WTC11 (cell line): ENCODE results near the gene LCN12. TPM values are rescaled to one million over a fixed set of nuclear protein-coding genes. Genes with fewer than 3 reads are reported as not detected.

Experiments used
- ATAC-seq: fragments of 200-7000 bp; cut with Tn5 transposase; 2 replicates; pipeline ENCODE4 v1.10.0; 2021; ENCODE audit warnings: mild to moderate bottlenecking, moderate library complexity
- CTCF ChIA-PET: fragments of 300-600 bp; sonication (Branson Sonifier 250); formaldehyde crosslinking; loops from one replicate; lab custom pipeline; 2021; ENCODE audit warnings: antibody characterized with exemption; lab: Charles Lee
- POLR2A ChIA-PET: fragments of 350-600 bp; sonication (Branson Sonifier 250); formaldehyde crosslinking; loops from one replicate; lab custom pipeline; 2021; ENCODE audit warnings: antibody characterized with exemption; lab: Charles Lee
- DNase-seq: peaks from one replicate; pipeline ENCODE4 v3.0.0; 2021; ENCODE audit warnings: low spot score
- H3K27ac Mint-ChIP-seq: 2 replicates; pipeline ENCODE4 v1.8.0; 2021; ENCODE audit warnings: mixed read lengths
- H3K27me3 Mint-ChIP-seq: 2 replicates; pipeline ENCODE4 v1.8.0; 2021; ENCODE audit warnings: low read depth, mild to moderate bottlenecking, moderate library complexity, mixed read lengths
- H3K36me3 Mint-ChIP-seq: 2 replicates; pipeline ENCODE4 v1.8.0; 2021; ENCODE audit warnings: mixed read lengths
- H3K4me1 Mint-ChIP-seq: 2 replicates; pipeline ENCODE4 v1.8.0; 2022; ENCODE audit warnings: mixed read lengths
- H3K4me3 Mint-ChIP-seq: 2 replicates; pipeline ENCODE4 v1.8.0; 2021; ENCODE audit warnings: mild to moderate bottlenecking, moderate library complexity, mixed read lengths
- H3K9me3 Mint-ChIP-seq: 2 replicates; pipeline ENCODE4 v1.8.0; 2021; ENCODE audit warnings: mixed read lengths
- AFF4 ChIP-seq: sonication (generic); formaldehyde crosslinking; IDR thresholded peaks from 2 replicates; pipeline ENCODE4 v1.8.1; 2023; ENCODE audit warnings: mild to moderate bottlenecking, missing genetic modification reagents, borderline replicate concordance
- ATF2 ChIP-seq: sonication (generic); formaldehyde crosslinking; IDR thresholded peaks from 2 replicates; pipeline ENCODE4 v1.8.1; 2022; ENCODE audit warnings: low read depth, missing genetic modification reagents, borderline replicate concordance
- FOXJ3 ChIP-seq: sonication (generic); formaldehyde crosslinking; IDR thresholded peaks from 2 replicates; pipeline ENCODE4 v1.9.0; 2021; ENCODE audit warnings: missing genetic modification reagents, mild to moderate bottlenecking, borderline replicate concordance
- NFYB ChIP-seq: sonication (generic); formaldehyde crosslinking; conservative IDR thresholded peaks from 2 replicates; pipeline ENCODE4 v1.8.0; 2022; ENCODE audit warnings: low read depth, missing genetic modification reagents
- OVOL2 ChIP-seq: fragments of 250-450 bp; sonication (Bioruptor Pico); IDR thresholded peaks from 2 replicates; pipeline ENCODE4 v1.9.0; 2021; ENCODE audit warnings: mild to moderate bottlenecking, borderline replicate concordance
- SMAD3 ChIP-seq: sonication (generic); formaldehyde crosslinking; IDR thresholded peaks from 2 replicates; pipeline ENCODE4 v1.8.0; 2022; ENCODE audit warnings: missing genetic modification reagents, mild to moderate bottlenecking, borderline replicate concordance
- ZNF219 ChIP-seq: sonication (generic); formaldehyde crosslinking; IDR thresholded peaks from 2 replicates; pipeline ENCODE4 v1.8.0; 2023; ENCODE audit warnings: missing genetic modification reagents, mild to moderate bottlenecking, borderline replicate concordance
- ZNF232 ChIP-seq: sonication (generic); formaldehyde crosslinking; IDR thresholded peaks from 2 replicates; pipeline ENCODE4 v1.8.0; 2022; ENCODE audit warnings: mild to moderate bottlenecking, missing genetic modification reagents
- ZNF532 ChIP-seq: fragments of 250-450 bp; sonication (Bioruptor Pico); IDR thresholded peaks from 2 replicates; pipeline ENCODE4 v1.9.0; 2021; ENCODE audit warnings: mild to moderate bottlenecking, borderline replicate concordance
- total RNA-seq: library from RNA; stranded (reverse); gene quantifications from 3 replicates; pipeline ENCODE4 v1.2.3, GENCODE V29; 2021
- TF ChIP-seq, protein P1 (sequence below): sonication (generic); formaldehyde crosslinking; IDR thresholded peaks from 2 replicates; pipeline ENCODE4 v1.8.1; 2022; ENCODE audit warnings: mild to moderate bottlenecking, moderate library complexity, missing genetic modification reagents

LCN12 gene
- total RNA-seq, 1 experiment from 2014 or later: 1.9 TPM

DNA sequence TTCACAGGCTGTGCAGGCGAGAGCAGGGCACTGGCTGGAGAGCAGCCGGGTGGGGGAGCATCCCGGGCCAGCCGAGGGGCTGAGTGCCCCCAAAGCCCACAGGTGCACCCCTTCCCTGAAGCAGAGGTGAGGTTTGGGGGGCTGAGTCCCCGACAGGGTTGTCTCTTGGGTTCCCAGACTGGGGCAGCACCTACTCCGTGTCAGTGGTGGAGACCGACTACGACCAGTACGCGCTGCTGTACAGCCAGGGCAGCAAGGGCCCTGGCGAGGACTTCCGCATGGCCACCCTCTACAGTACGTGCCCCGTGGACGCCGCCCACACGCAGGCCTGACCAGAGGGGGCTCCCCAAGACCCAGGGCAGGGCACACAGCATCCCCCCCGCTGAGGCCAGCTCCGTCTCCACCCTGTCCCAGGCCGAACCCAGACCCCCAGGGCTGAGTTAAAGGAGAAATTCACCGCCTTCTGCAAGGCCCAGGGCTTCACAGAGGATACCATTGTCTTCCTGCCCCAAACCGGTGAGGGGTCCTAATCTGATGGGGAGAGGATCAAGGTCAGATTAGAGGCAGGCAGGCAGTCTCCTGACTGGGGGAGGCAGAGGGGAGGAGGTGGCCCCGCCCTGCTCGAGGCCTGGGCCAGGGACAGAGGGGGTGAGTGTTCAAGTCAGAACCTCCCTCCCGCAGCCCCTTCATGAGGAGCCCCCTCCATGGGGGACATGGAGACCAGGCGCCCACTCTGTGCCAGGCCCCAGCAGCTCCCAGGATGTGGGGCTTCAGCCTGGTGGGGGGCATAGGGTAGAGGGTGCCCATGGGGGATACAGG is 27.9 kb downstream of the LCN12 start (continued):
- TF ChIP-seq ZNF532 (CRISPR knock-in tag) (no peak), ZNF219 (no peak), ATF2 (CRISPR knock-in tag) (no peak), AFF4 (no peak), ZNF232 (CRISPR knock-in tag) (no peak)
- TF ChIP-seq, all 79 proteins: peak for 0

- Mint-ChIP-seq H3K27me3 (peaks cover 12% of the 10 kb centered on the region), H3K36me3 (no peaks in the 10 kb centered on the region)
These were observed 28.8 kb downstream of the LCN12 start for GRCh38 chr9:136980669-136981478.

More at GRCh38 chr9:136980669-136981478, 28.8 kb downstream of the LCN12 start:
- Mint-ChIP-seq H3K27ac (no peak overlapping the region), H3K4me1 (peaks cover 3% of the 10 kb centered on the region; the same call in 1 of the 2 replicates), H3K9me3 (no peaks in the 10 kb centered on the region), H3K4me3 (no peak overlapping the region)
- CTCF ChIA-PET: interaction anchor here (0.9 to 1.9 kb wide), 5 partner anchors 33 to 87 kb away, joined by 3 to 10 read pairs (median 7); partner anchors contain the start of gene NPDC1
- no peak for DNase-seq
- TF ChIP-seq OVOL2 (CRISPR knock-in tag) (no peak), ATF2 (CRISPR knock-in tag) (no peak), ZNF532 (CRISPR knock-in tag) (no peak), SMAD3 (no peak), FOXJ3 (no peak), NFYB (CRISPR knock-in tag) (no peak)
- TF ChIP-seq, protein P1, sequence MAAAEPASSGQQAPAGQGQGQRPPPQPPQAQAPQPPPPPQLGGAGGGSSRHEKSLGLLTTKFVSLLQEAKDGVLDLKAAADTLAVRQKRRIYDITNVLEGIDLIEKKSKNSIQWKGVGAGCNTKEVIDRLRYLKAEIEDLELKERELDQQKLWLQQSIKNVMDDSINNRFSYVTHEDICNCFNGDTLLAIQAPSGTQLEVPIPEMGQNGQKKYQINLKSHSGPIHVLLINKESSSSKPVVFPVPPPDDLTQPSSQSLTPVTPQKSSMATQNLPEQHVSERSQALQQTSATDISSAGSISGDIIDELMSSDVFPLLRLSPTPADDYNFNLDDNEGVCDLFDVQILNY (CRISPR knock-in tag): no peak
- ATAC-seq: no peak
- POLR2A ChIA-PET: interaction anchor here (0.6 kb wide), 1 partner anchor 111 kb away, joined by 5 read pairs; no protein-coding TSS in a partner anchor
